CD4-positive, alpha-beta T cell (primary cell): ENCODE results near the gene RHBDL1. TPM values are rescaled to one million over a fixed set of nuclear protein-coding genes. Genes with fewer than 3 reads are reported as not detected.

ENCODE experiments used
- ATAC-seq: fragments of 200-7000 bp; cut with Tn5 transposase; one replicate; pipeline ENCODE4 v1.10.0; 2022; ENCODE audit warnings: mild to moderate bottlenecking; ENCODE audit not compliant: poor library complexity
- CTCF ChIA-PET: fragments of 350-600 bp; sonication (Branson Sonifier 250); formaldehyde crosslinking; loops from one replicate; lab custom pipeline; 2021; ENCODE audit warnings: antibody characterized with exemption, inconsistent platforms; lab: Charles Lee
- POLR2A ChIA-PET: fragments of 350-600 bp; sonication (Branson Sonifier 250); formaldehyde crosslinking; loops from one replicate; lab custom pipeline; 2021; ENCODE audit warnings: antibody characterized with exemption, inconsistent platforms; lab: Charles Lee
- DNase-seq, 14 experiments: peaks; one replicate each; pipeline ENCODE4 v3.0.0-alpha.2; 2013 to 2020; ENCODE audit warnings: mixed read lengths in 2 of 14
- H3K27ac ChIP-seq, 2 donors: one replicate each; pipeline versions ENCODE4 v1.5.1 to v1.7.0; 2013; ENCODE audit warnings: low read length in 2 of 2, low read depth in 1 of 2, mild to moderate bottlenecking in 1 of 2
- H3K27me3 ChIP-seq, 2 experiments: 1 replicate in 1 of 2; 2 replicates in 1 of 2; pipeline versions ENCODE4 v1.6.1 to v1.7.0; 2013; ENCODE audit warnings: low read length in 2 of 2, control low read depth in 1 of 2, mild to moderate bottlenecking in 1 of 2, moderate library complexity in 1 of 2; ENCODE audit not compliant: insufficient read depth in 2 of 2, control insufficient read depth in 1 of 2
- H3K36me3 ChIP-seq: one replicate; pipeline ENCODE4 v1.6.1; 2013; ENCODE audit warnings: low read length, control low read depth; ENCODE audit not compliant: insufficient read depth
- H3K4me1 ChIP-seq: one replicate; pipeline ENCODE4 v1.6.1; 2013; ENCODE audit warnings: low read length, control low read depth; ENCODE audit not compliant: insufficient read depth
- H3K4me3 ChIP-seq: one replicate; pipeline ENCODE4 v1.5.1; 2013; ENCODE audit warnings: mild to moderate bottlenecking, low read length, moderate library complexity
- H3K9me3 ChIP-seq, 2 experiments: 1 replicate in 1 of 2; 2 replicates in 1 of 2; pipeline versions ENCODE4 v1.6.1 to v1.7.0; 2013; ENCODE audit warnings: low read length in 2 of 2, mild to moderate bottlenecking in 2 of 2, control low read depth in 1 of 2, moderate library complexity in 1 of 2; ENCODE audit not compliant: control insufficient read depth in 1 of 2, insufficient read depth in 1 of 2
- H3K27ac Mint-ChIP-seq: one replicate; pipeline ENCODE4 v1.8.0; 2020; ENCODE audit warnings: mixed read lengths
- H3K27me3 Mint-ChIP-seq: one replicate; pipeline ENCODE4 v1.8.0; 2021; ENCODE audit warnings: mixed read lengths
- H3K36me3 Mint-ChIP-seq: one replicate; pipeline ENCODE4 v1.8.0; 2021; ENCODE audit warnings: low read depth, mixed read lengths
- H3K4me1 Mint-ChIP-seq: one replicate; pipeline ENCODE4 v1.8.0; 2021; ENCODE audit warnings: low read depth, mixed read lengths
- H3K4me3 Mint-ChIP-seq: one replicate; pipeline ENCODE4 v1.8.0; 2020; ENCODE audit warnings: mild to moderate bottlenecking, mixed read lengths
- H3K9me3 Mint-ChIP-seq: one replicate; pipeline ENCODE4 v1.8.0; 2020; ENCODE audit warnings: mixed read lengths
- CTCF ChIP-seq: fragments of 200-600 bp; IDR thresholded peaks from one replicate; pipeline ENCODE4 v1.8.0; 2022; ENCODE audit warnings: antibody characterized with exemption, mild to moderate bottlenecking
- intact Hi-C, 2 experiments: fragments of 100-400 bp; cut with DNase I in 1 of 2; cut with micrococcal nuclease in 1 of 2; formaldehyde crosslinking; loops; one replicate each; pipeline versions ENCODE4 v1.15.1 to v1.9.0; 2023 to 2025; cut with DNase I, micrococcal nuclease
- total RNA-seq, 174 experiments: library from RNA in 2 of 174; stranded (reverse) in 2 of 174; gene quantifications; one replicate each; pipeline ENCODE4 v1.2.3 and lab custom pipeline; 2021 to 2026

Gene RHBDL1
- total RNA-seq, 2 experiments from 2014 or later: 6.6 to 6.9 TPM

DNA sequence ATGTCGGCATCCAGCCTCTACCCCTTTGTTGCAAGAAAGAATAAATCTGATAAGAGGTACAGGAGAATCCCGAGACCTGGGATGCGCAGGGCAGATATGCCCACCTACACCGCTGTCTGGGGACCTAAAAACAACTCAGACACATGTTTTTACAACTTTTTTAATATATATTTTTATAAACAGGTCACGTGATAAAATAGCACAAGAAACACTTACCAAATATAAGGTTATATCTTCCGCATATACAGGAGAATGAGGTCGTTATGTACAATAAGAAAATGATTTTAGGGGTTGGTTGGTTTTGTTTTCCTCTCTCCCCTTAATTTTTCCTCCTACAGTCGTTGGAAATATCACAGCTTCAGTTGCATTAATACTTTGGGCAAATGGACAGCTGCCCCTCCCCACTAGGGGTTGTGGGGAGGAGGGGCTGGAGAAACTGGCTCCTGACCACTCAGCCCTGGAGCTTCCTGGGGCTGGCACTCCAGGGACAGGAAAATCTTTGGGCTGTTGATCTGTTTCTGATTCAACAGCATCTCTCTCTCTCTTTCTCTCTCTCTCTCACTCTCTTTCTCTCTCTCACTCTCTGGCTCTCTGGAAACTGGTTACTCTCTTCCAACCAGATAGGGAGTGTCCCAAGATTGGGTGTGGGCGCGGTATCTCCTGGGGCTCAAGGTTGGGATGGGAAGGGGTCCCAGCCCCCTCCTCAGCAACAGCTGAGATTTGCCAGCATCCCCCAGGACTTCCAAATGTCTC is 17.1 kb downstream of the RHBDL1 start:
- ChIA-PET CTCF (no interaction called here), POLR2A (interaction anchor here (1.3 to 4.1 kb wide), 5 partner anchors 8 to 28 kb away, joined by 3 to 55 read pairs (median 6); partner anchors contain the start of genes ANTKMT, JMJD8, RHOT2 and STUB1)
- ATAC-seq (no peak), DNase-seq (no peak)
- intact Hi-C loops: loop anchor here in 1 of 2 experiments (10.0 kb wide), 2 partner anchors 722 to 1272 kb away; partner anchors contain the start of genes RNF151, RPS2 and UNKL
- Mint-ChIP-seq H3K27me3 (no peaks in the 10 kb centered on the region), H3K4me3 (peak overlapping the region; percentile 80), H3K9me3 (no peaks in the 10 kb centered on the region), H3K36me3 (peaks cover 5% of the 10 kb centered on the region), H3K27ac (peak overlapping the region; percentile 57), H3K4me1 (peaks cover 22% of the 10 kb centered on the region)
- Histone ChIP-seq H3K4me3 (no peak overlapping the region), H3K27ac (no peak overlapping the region), H3K4me1 (peaks cover 56% of the 10 kb centered on the region), H3K27me3 (no peaks in the 10 kb centered on the region), H3K9me3 (peaks cover 0 to 7% of the 10 kb centered on the region in 2 experiments), H3K36me3 (no peaks in the 10 kb centered on the region)
- TF ChIP-seq CTCF: no peak

- Histone ChIP-seq H3K27ac (no peak overlapping the region), H3K4me1 (peaks cover 58% of the 10 kb centered on the region), H3K36me3 (no peaks in the 10 kb centered on the region), H3K4me3 (no peak overlapping the region), H3K27me3 (no peaks in the 10 kb centered on the region), H3K9me3 (peaks cover 0 to 7% of the 10 kb centered on the region in 2 experiments)
- CTCF ChIA-PET: no interaction called here
- DNase-seq (peak in 1 of 14 experiments; percentile 57), ATAC-seq (no peak)
- Mint-ChIP-seq H3K4me3 (peak overlapping the region; percentile 80), H3K36me3 (peaks cover 5% of the 10 kb centered on the region), H3K9me3 (no peaks in the 10 kb centered on the region), H3K27ac (no peak overlapping the region), H3K27me3 (no peaks in the 10 kb centered on the region), H3K4me1 (peaks cover 22% of the 10 kb centered on the region)
- POLR2A ChIA-PET: interaction anchor here (1.8 to 4.1 kb wide), 3 partner anchors 9 to 28 kb away, joined by 6 to 55 read pairs (median 7); partner anchors contain the start of genes ANTKMT, JMJD8 and STUB1
- intact Hi-C loops: loop anchor here in 1 of 2 experiments (10.0 kb wide), 2 partner anchors 721 to 1271 kb away; partner anchors contain the start of genes RNF151, RPS2 and UNKL
- TF ChIP-seq CTCF: no peak
Measured at GRCh38 chr16:693364-693763, 17.9 kb downstream of the RHBDL1 start.

DNA sequence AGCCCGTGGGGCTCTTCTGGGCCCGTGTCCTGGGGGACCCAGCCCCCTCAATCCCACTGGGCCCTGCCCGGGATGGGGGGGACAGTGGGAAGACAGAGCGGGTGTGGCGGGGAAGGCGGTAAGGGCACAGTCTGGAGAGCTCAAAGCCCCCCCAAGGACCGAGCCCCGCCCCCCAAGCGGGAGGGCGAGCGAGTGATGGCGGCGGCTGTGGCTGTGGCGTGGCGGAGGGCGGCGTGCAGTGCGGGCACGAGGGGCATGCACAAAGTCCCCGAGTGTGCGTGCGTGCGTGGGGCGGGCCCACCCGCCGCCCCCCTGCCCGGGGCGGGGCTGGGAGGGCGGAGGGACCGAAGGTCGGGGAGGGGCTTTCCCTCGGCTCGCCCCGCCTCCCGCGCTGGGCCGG is 18.3 kb downstream of the RHBDL1 start:
- H3K36me3 ChIP-seq: no peaks in the 10 kb centered on the region
- TF ChIP-seq CTCF: no peak
- Mint-ChIP-seq H3K9me3 (no peaks in the 10 kb centered on the region), H3K36me3 (peaks cover 5% of the 10 kb centered on the region), H3K4me1 (peaks cover 22% of the 10 kb centered on the region), H3K27ac (no peak overlapping the region), H3K4me3 (peak overlapping the region; percentile 80), H3K27me3 (no peaks in the 10 kb centered on the region)
- H3K9me3 ChIP-seq: peaks cover 0 to 7% of the 10 kb centered on the region in 2 experiments
- ATAC-seq (peak; percentile 28), DNase-seq (peak in 5 of 14 experiments; percentile 35 to 82 (median 49))
- H3K27ac ChIP-seq: no peak overlapping the region
- intact Hi-C loops: loop anchor here in 1 of 2 experiments (10.0 kb wide), 2 partner anchors 721 to 1271 kb away; partner anchors contain the start of genes RNF151, RPS2 and UNKL
- H3K4me3 ChIP-seq: no peak overlapping the region
- POLR2A ChIA-PET: interaction anchor here (1.8 to 4.1 kb wide), 3 partner anchors 10 to 27 kb away, joined by 6 to 55 read pairs (median 7); partner anchors contain the start of genes ANTKMT, JMJD8 and STUB1
- H3K4me1 ChIP-seq: peaks cover 58% of the 10 kb centered on the region
- no peaks in the 10 kb centered on the region for H3K27me3 ChIP-seq
- CTCF ChIA-PET: no interaction called here
